Ovary (tissue), 3 donors: Measurements from ENCODE around the gene CCDC80.

Source experiments
- EP300 ChIP-seq: sonication (generic); formaldehyde crosslinking; IDR thresholded peaks from one replicate; pipeline ENCODE4 v1.6.1; 2017; ENCODE audit warnings: antibody characterized with exemption
- TF ChIP-seq, protein P1 (sequence below), 3 donors: fragments of 450-650 bp in 2 of 3; fragments of 200-600 bp in 1 of 3; IDR thresholded peaks; one replicate each; pipeline versions ENCODE4 v1.5.1 to v1.8.0; 2016 to 2022; ENCODE audit warnings: antibody characterized with exemption in 3 of 3, mild to moderate bottlenecking in 1 of 3
- donor health status: DM: no; HTN: no; CAD: no.

DNA sequence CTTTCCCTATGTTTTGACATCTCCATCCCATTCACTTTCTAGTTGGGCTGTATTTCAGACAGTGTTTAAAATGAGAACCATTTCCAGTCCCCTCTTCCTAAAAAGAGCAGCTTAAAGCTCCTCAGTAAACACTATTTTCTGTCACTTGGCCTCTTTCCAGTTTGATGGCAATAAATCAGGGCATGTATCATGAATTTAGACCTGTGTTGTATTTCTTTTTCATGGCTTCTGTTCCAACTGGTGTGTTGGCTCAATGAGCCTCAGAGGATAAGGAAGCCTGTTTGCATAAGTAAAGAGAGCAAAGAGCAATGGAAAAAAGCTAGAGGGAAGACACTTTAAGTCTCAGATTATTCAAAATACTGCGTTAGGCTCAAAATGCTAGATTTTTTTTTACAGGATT, 7.2 kb downstream of the CCDC80 start:
- TF ChIP-seq, protein P1, sequence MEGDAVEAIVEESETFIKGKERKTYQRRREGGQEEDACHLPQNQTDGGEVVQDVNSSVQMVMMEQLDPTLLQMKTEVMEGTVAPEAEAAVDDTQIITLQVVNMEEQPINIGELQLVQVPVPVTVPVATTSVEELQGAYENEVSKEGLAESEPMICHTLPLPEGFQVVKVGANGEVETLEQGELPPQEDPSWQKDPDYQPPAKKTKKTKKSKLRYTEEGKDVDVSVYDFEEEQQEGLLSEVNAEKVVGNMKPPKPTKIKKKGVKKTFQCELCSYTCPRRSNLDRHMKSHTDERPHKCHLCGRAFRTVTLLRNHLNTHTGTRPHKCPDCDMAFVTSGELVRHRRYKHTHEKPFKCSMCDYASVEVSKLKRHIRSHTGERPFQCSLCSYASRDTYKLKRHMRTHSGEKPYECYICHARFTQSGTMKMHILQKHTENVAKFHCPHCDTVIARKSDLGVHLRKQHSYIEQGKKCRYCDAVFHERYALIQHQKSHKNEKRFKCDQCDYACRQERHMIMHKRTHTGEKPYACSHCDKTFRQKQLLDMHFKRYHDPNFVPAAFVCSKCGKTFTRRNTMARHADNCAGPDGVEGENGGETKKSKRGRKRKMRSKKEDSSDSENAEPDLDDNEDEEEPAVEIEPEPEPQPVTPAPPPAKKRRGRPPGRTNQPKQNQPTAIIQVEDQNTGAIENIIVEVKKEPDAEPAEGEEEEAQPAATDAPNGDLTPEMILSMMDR (IDR thresholded peaks at IDR 0.05), result no peak
- TF ChIP-seq EP300, result no peak
